ENCODE data around the gene STYX.
"Not testable (repeated sequence)": the region's sequence is repeated elsewhere in the genome, so short reads cannot be mapped to it uniquely, and the experiment has no call there.

Gene STYX

GRCh38 chr14:52706724-52707706, 23.0 kb upstream of the STYX start, which contains the start of gene PSMC6:
Gene PSMC6 (plus strand): TSS chr14:52707200. CDS start chr14:52707220, 20 bp downstream.
- H3K9me3 Mint-ChIP-seq: no peaks in the 10 kb centered on the region
- peak; percentile 98 for ATAC-seq
- peak; percentile 83 to 87 for DNase-seq
- peak within 1 kb of the TSS; percentile 96 to 100 for H3K4me3 Mint-ChIP-seq
- H3K27me3 Mint-ChIP-seq: no peaks in the 10 kb centered on the region
- H3K27ac Mint-ChIP-seq: peak within 1 kb of the TSS; percentile 97 to 99
- H3K4me1 Mint-ChIP-seq: peaks cover 42% of the 10 kb centered on the region

GRCh38 chr14:52711666-52712065, 18.3 kb upstream of the STYX start:
- Mint-ChIP-seq H3K4me1 (peaks cover 35% of the 10 kb centered on the region), H3K4me3 (no peak overlapping the region), H3K27me3 (no peaks in the 10 kb centered on the region), H3K9me3 (no peaks in the 10 kb centered on the region), H3K27ac (no peak overlapping the region)
- ATAC-seq (no peak), DNase-seq (no peak)

GRCh38 chr14:52716155-52716554, 13.8 kb upstream of the STYX start:
- Mint-ChIP-seq H3K4me3 (no peak overlapping the region), H3K9me3 (no peaks in the 10 kb centered on the region), H3K4me1 (peaks cover 4% of the 10 kb centered on the region), H3K27me3 (no peaks in the 10 kb centered on the region), H3K27ac (no peak overlapping the region)
- no peak for ATAC-seq
- DNase-seq: no peak

- Mint-ChIP-seq H3K4me3 (no peak overlapping the region), H3K4me1 (peaks cover 25% of the 10 kb centered on the region), H3K27me3 (no peaks in the 10 kb centered on the region), H3K27ac (peak overlapping the region; percentile 37 to 58), H3K9me3 (no peaks in the 10 kb centered on the region)
- DNase-seq (no peak), ATAC-seq (no peak)
These were observed 6.2 kb upstream of the STYX start for GRCh38 chr14:52723514-52724359.

GRCh38 chr14:52724360-52724644, 5.7 kb upstream of the STYX start:
- no peaks in the 10 kb centered on the region for H3K9me3 Mint-ChIP-seq
- no peak overlapping the region for H3K4me3 Mint-ChIP-seq
- DNase-seq (no peak), ATAC-seq (no peak)
- H3K4me1 Mint-ChIP-seq: peaks cover 25% of the 10 kb centered on the region
- H3K27ac Mint-ChIP-seq: no peak overlapping the region
- no peaks in the 10 kb centered on the region for H3K27me3 Mint-ChIP-seq

GRCh38 chr14:52727509-52727908, 2.5 kb upstream of the STYX start:
- not testable (repeated sequence) for H3K27me3 Mint-ChIP-seq, H3K9me3 Mint-ChIP-seq, DNase-seq, H3K27ac Mint-ChIP-seq, H3K4me3 Mint-ChIP-seq, ATAC-seq
- peaks cover 22% of the 10 kb centered on the region for H3K4me1 Mint-ChIP-seq

GRCh38 chr14:52729035-52729434, 931 bp upstream of the STYX start:
- H3K9me3 Mint-ChIP-seq, H3K4me3 Mint-ChIP-seq, ATAC-seq, H3K27ac Mint-ChIP-seq, H3K27me3 Mint-ChIP-seq, DNase-seq: not testable (repeated sequence)
- H3K4me1 Mint-ChIP-seq: peaks cover 25% of the 10 kb centered on the region

- Mint-ChIP-seq H3K4me1 (peaks cover 29% of the 10 kb centered on the region), H3K27ac (peak overlapping the region; percentile 40 to 98), H3K9me3 (no peaks in the 10 kb centered on the region), H3K4me3 (peak overlapping the region; percentile 89 to 95), H3K27me3 (no peaks in the 10 kb centered on the region)
- no peak for DNase-seq
- no peak for ATAC-seq
These were observed 411 bp upstream of the STYX start for GRCh38 chr14:52729585-52729924.

- no peak for DNase-seq
- Mint-ChIP-seq H3K4me3 (peak overlapping the region; percentile 89 to 95), H3K27ac (peak overlapping the region; percentile 76 to 98), H3K9me3 (no peaks in the 10 kb centered on the region), H3K4me1 (peaks cover 38% of the 10 kb centered on the region), H3K27me3 (no peaks in the 10 kb centered on the region)
- no peak for ATAC-seq
These were observed 744 bp downstream of the STYX start for GRCh38 chr14:52730709-52731111.

GRCh38 chr14:52733824-52734223, 3.9 kb downstream of the STYX start:
- ATAC-seq: no peak
- no peak for DNase-seq
- H3K4me3 Mint-ChIP-seq: no peak overlapping the region
- no peaks in the 10 kb centered on the region for H3K27me3 Mint-ChIP-seq
- no peaks in the 10 kb centered on the region for H3K9me3 Mint-ChIP-seq
- H3K27ac Mint-ChIP-seq: no peak overlapping the region
- H3K4me1 Mint-ChIP-seq: peaks cover 65% of the 10 kb centered on the region

GRCh38 chr14:52735921-52736489, 6.0 kb downstream of the STYX start:
- peak overlapping the region; percentile 5 to 27 for H3K4me3 Mint-ChIP-seq
- no peaks in the 10 kb centered on the region for H3K27me3 Mint-ChIP-seq
- H3K9me3 Mint-ChIP-seq: no peaks in the 10 kb centered on the region
- DNase-seq (no peak), ATAC-seq (no peak)
- peaks cover 78% of the 10 kb centered on the region for H3K4me1 Mint-ChIP-seq
- peak overlapping the region; percentile 4 to 21 for H3K27ac Mint-ChIP-seq

GRCh38 chr14:52738409-52738808, 8.4 kb downstream of the STYX start:
- H3K27ac Mint-ChIP-seq: no peak overlapping the region
- no peaks in the 10 kb centered on the region for H3K9me3 Mint-ChIP-seq
- H3K4me1 Mint-ChIP-seq: peaks cover 85% of the 10 kb centered on the region

GRCh38 chr14:52740751-52741150, 10.8 kb downstream of the STYX start:
- ATAC-seq (no peak), DNase-seq (no peak)
- Mint-ChIP-seq H3K4me3 (no peak overlapping the region), H3K4me1 (peaks cover 81% of the 10 kb centered on the region), H3K9me3 (no peaks in the 10 kb centered on the region), H3K27ac (no peak overlapping the region), H3K27me3 (no peaks in the 10 kb centered on the region)

More at GRCh38 chr14:52738409-52738808, 8.4 kb downstream of the STYX start:
- ATAC-seq (no peak), DNase-seq (no peak)
- Mint-ChIP-seq H3K4me3 (no peak overlapping the region), H3K27me3 (no peaks in the 10 kb centered on the region)

GRCh38 chr14:52741865-52742264, 11.9 kb downstream of the STYX start:
- peaks cover 71% of the 10 kb centered on the region for H3K4me1 Mint-ChIP-seq
- ATAC-seq: peak; percentile 48

GRCh38 chr14:52748647-52749292, 18.8 kb downstream of the STYX start:
- Mint-ChIP-seq H3K27ac (no peak overlapping the region), H3K27me3 (no peaks in the 10 kb centered on the region), H3K4me3 (no peak overlapping the region), H3K4me1 (peaks cover 16% of the 10 kb centered on the region), H3K9me3 (no peaks in the 10 kb centered on the region)
- no peak for ATAC-seq
- no peak for DNase-seq

More at GRCh38 chr14:52741865-52742264, 11.9 kb downstream of the STYX start:
- no peaks in the 10 kb centered on the region for H3K27me3 Mint-ChIP-seq
- H3K27ac Mint-ChIP-seq: peak overlapping the region; percentile 94 to 98
- H3K4me3 Mint-ChIP-seq: peak overlapping the region; percentile 79 to 84
- no peak for DNase-seq
- H3K9me3 Mint-ChIP-seq: no peaks in the 10 kb centered on the region

Measured in stimulated activated naive CD8-positive, alpha-beta T cell treated with anti-CD3 and anti-CD28 coated beads, Interleukin-15, amount 100 ng/mL, for 72 hours (primary cell).